T-helper 1 cell (primary cell): ENCODE measurements around the gene RBMS1.

Experiments used
- DNase-seq, 5 donors: peaks; one replicate each; pipeline ENCODE4 v3.0.0-alpha.2; 2012 to 2020

Gene RBMS1

DNA sequence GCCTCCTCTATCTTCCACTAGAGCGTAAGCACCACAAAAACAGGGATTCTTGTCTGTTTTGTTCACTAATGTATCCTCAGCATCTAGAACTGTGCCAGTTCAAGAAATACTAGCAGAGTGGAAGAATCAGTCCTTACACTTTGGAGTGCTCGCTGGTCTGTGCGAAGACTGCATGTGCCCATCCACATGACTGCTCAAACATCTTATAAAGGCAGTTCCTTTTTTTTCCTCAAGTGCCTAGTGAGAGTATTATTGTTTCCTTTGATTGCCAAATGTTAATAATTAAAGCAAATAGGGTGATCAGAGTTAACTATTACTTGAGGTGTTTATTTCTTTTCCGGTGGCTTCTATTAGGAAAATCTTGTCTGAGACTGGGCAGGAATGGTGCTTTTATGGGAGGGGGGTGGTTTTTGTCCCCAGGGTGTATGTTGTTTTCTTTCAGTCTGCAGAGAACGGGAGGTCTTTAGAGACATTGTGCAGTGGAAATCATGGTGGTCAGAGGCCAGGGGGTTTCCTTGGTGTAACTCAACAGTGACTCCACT lies 247.9 kb downstream of the RBMS1 start:
- DNase-seq = no peak

GRCh38 chr2:160242893-160243564 lies 250.6 kb downstream of the RBMS1 start:
- DNase-seq = no peak

- DNase-seq = no peak
Measured at GRCh38 chr2:160241251-160242137, 252.1 kb downstream of the RBMS1 start.

- no peak for DNase-seq
Measured at GRCh38 chr2:160239436-160239835, 254.2 kb downstream of the RBMS1 start.

DNA sequence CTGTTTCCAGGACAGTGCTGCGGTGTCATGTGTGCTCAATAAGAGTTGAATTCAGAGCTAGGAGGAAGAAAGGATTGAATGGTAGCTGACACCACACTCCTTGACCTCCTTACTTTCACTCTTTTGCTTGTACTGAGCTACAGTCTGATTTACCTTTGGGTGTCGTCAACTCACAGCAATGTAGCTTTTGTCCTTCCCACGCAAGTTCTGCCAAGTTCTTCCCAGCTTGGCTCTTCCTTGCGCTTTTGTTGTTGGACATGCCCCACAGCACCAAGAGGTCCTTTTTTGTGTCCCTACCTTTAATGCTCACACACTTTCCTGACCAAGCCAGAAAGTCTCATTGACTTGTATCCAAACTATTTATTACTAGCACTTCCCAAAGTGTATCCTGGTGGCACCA lies 255.2 kb downstream of the RBMS1 start:
- DNase-seq = no peak

DNA sequence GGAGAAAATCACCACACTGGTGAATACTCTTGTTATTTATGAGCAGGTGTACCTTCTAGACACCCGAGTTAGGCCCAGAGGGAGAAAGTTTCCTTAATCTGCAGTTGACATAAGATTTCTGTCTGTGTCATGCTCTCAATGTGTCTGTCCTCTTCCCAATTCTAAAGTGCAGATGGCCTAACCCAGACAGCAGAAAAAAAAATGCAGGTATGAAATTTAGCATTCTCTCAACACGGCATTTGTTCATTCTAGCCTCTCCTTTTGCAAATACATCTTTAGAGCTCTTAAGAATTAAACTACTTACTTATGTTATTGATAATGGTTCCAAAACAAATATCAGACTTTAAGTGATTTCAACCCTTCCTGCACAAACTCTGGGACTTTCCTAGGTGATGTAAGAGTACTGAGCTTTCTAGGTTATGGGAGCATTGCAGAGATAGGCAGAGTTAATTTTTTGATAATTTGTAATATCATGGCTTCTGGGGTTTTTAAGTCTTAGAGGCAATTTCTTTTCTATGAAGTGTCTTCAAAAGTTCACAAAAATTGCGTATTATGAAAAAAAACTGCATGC lies 260.6 kb downstream of the RBMS1 start:
- no peak for DNase-seq

- no peak for DNase-seq
Measured at GRCh38 chr2:160229591-160229990, 264.0 kb downstream of the RBMS1 start.

DNA sequence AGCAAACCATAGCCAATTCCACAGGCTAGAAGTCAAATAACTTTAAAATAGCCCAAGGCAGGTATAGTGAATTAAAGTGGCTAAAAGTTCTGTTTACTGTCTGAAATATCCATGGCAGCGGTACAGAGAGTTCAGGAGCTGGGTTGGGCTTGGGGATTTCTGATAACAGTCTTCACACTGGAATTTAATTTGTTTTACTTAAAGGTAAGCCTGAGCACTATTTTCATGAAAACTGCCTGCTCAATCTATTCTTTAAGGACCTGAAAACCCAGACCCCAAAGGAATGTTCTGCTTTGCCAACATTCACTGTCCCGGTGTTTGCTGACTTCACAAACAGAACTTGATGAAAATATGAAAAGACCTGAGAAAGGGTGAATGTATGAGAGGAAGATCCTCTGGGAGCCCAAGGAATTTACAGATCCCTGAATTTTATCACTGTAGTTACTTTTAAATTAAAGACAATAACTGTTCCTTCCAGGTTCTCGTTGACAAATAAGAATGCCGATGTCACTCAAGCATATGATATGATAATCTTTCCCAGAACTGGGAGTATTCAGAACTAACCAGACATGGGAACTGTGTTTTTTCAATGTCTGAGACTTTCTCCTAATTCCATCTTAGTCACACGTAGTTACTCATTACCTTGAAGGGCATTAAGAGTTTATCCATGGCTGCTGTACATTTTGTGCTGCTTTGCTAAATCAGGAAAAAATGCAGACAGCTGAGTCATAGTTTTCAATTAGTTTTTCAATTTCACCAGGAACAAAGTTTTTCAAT lies 265.3 kb downstream of the RBMS1 start:
- no peak for DNase-seq

DNA sequence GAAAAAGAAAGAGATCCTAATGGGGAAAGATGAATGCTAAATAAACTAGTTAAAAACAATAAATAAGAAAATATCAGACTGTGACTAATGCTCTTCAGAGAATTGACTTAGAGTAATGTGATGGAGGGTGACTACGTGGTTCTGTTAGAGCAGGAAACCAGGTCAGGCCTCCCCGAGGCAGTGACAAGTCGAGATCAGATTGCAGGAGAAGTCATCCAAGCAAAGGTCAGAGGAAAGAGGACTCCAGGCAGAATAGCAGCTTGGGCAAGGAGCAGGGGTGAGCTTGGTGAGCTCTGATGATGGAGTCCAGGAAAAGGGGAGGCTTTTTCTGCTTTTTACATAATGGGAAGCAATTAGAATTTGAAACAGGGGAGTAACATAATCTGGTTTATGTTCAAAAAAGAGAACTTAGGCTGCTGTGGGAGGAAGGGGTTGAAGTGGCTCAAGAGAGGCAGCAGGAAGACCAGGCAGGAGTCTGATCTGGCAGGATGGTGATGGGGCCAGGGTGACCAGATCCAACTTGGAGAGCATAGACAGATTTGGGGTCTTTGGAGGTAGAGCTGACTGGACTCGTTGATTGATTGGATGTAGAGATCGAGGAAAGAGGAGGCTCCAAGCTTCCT lies 266.2 kb downstream of the RBMS1 start:
- DNase-seq = no peak

DNA sequence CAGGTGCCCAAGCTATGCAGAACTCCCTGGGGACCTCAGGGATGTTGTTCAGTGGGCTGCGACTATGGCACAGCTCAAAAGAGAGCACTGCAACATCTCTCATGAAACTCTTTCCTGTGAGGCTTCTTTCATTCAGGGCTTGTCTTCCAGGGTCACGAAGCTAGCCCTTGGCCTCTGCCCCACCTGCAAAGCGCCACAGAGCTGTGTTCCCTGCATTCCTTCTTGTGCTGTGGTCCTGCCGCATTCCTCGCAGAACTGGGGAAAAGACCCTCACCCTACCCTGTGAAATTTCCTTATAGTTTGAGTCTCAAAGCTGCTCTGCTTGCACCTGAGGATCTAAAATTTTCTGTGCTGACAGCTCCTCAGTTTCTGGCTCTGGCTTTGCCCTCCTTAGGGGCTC lies 267.2 kb downstream of the RBMS1 start:
- DNase-seq = no peak

DNA sequence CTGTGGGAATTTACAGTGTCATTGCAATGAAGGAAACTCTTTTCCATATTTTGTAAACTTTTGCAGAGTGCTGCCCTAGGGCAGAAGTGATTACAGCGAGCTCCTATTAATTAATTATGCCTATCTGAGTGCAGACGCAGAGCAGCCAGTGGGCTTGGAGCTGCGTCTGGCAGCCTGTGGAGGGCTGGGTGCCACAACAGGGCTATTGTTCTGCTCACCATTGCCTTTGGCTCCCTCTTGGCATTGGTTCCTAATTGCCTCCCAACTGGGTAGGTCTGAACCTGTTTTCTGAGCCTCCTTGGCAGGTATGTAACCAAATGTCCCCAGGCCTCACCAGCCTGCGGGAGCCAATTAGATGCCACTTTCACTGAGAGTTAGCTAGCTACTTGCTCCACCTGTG lies 267.9 kb downstream of the RBMS1 start:
- DNase-seq = no peak

DNA sequence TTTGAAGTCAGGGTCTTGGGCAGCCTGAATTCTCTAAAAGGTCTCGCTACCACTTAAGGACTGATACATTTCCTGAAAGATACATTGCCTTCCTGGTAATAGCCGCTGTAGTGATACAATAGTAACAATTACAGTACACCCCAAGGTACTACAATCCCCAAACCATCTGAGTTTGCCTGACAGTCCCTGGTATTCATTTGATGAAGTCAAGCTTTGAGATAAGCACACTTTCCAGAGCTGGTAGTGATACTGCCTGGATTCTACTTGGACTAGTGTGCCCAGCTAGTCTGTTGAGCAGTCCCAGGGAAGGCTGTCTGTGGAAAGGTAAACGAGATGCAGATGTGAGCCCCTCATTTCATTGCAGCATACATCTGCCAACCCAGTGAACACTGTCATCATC lies 269.1 kb downstream of the RBMS1 start:
- no peak for DNase-seq

GRCh38 chr2:160224060-160224459 lies 269.5 kb downstream of the RBMS1 start:
- DNase-seq = peak in 1 of 5 donors; percentile 86

- no peak for DNase-seq
Measured at GRCh38 chr2:160223560-160223959, 270.0 kb downstream of the RBMS1 start.

- DNase-seq = no peak
Measured at GRCh38 chr2:160222546-160223283, 270.9 kb downstream of the RBMS1 start.
